HG02678 (cell line): ENCODE data around the gene ZNF205.
"Not testable (repeated sequence)": the region's sequence is repeated elsewhere in the genome, so short reads cannot be mapped to it uniquely, and the experiment has no call there.

Source experiments
- ATAC-seq: cut with Tn5 transposase; IDR thresholded peaks from one replicate; pipeline ENCODE4 v1.9.1; 2021; ENCODE audit warnings: mild to moderate bottlenecking, moderate library complexity; ENCODE audit not compliant: unreplicated experiment

Gene ZNF205

DNA sequence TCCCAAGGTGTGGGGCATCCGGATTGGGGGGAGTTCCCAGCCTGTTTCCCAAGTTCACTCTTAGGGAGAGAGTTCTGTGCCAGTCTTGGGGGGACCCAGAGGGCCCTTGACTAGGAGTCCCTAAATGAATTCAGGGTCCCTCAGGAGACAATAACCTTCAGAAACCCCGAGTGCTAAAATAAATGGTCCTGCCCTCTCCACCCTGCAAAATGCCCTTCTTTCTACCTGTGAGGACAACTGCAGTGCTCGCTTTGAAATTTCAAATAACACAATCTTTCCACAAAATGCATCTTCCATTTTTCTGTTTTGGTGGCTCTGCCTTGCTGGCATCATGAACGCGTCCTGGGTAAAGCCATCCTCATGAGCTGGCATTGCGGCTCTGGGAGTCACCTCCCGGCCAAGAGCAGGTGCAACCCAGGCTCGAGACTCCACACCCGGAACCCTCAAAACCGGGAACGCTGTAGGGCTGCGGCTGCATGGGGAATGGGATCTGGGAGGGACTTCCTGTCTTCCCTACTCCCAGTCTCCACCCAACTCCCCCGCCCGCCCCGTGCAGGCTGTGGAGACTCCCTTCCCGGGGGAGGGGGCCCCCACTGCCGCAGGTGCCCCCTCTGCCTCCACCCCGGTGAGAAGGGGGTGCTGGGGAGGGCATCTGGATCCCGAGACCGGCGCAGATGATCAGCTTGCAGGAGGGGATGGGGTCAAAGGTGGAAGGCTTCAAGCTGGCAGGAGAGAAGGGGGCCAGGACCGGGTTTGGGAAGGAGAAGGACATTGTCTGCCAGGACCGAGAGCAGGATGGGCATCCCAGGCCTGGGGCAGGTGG, at the start of gene ZNF205:
Gene ZNF205, plus strand, starts transcription at position 529 of the 823 bp plus-strand sequence. CDS start 845 bp downstream, outside the sequence.
- ATAC-seq: no peak

GRCh38 chr16:3063625-3064386, 48.6 kb upstream of the ZNF205 start:
- ATAC-seq: no peak

GRCh38 chr16:3065069-3065741, 47.2 kb upstream of the ZNF205 start, which contains the start of gene IL32:
IL32 (plus strand) TSS chr16:3065640; CDS start chr16:3065812, 172 bp downstream.
- no peak for ATAC-seq

- ATAC-seq: no peak
These were observed 46.5 kb upstream of the ZNF205 start for GRCh38 chr16:3065742-3066439.

DNA sequence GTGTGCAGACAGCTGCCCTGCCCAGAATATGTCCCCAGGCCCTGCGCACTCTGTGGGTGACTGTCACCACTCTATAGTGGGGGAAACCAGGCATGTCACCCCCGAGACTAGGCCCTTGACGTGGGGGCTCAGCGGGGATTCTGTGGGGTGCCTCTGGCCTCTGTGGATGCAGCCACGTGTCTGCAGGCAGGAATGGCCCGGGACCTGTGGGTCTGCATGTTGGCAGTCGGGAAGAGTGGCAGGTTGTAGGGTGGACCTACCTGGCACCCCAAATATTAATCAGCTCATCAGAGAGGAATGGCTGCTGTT, 46.0 kb upstream of the ZNF205 start:
- no peak for ATAC-seq

GRCh38 chr16:3068487-3068886, 43.9 kb upstream of the ZNF205 start:
- no peak for ATAC-seq

DNA sequence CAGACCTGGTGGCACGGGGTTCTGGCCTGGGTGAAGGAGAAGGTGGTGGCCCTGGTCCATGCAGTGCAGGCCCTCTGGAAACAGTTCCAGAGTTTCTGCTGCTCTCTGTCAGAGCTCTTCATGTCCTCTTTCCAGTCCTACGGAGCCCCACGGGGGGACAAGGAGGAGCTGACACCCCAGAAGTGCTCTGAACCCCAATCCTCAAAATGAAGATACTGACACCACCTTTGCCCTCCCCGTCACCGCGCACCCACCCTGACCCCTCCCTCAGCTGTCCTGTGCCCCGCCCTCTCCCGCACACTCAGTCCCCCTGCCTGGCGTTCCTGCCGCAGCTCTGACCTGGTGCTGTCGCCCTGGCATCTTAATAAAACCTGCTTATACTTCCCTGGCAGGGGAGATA, 43.2 kb upstream of the ZNF205 start:
- ATAC-seq: not testable (repeated sequence)

GRCh38 chr16:3070608-3071111, 41.7 kb upstream of the ZNF205 start:
- no peak for ATAC-seq

DNA sequence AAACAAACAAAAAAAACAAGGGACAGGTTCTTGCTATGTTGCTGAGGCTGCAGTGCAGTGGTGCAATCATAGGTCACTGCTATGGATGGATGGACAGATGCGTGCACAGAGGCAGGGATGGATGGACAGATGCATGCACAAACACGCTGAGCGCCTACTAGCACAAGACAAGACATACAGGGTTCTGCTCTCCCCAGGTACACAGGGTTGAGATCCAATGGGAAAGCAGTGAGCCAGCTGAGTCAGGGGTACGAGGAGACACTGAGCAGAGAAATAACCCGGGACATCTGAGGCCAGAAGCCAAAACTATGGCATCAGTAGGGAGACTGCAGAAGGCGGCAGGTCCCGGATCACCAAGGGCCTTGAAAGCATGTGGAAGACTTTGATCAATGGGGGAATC, 40.7 kb upstream of the ZNF205 start:
- ATAC-seq: no peak

DNA sequence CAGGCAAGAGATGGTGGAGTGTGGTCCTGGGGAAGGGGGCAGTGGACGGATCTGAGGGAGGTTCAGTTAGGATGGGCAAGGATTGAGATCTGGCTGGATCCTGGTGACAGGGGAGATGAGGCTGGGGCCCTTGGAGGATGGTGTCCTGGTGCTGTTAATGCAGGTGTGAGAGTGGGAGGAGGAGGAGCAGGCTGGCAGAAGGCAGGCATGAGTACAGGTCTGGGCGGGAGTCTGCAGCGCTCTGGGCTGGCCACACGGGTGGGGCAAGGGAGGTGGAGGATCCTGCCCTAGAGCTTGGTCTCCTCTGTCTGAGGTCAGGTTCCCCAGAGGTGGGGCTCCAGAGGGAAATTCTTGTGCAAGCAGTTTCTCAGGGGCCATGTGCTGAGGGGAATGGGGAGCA, 40.2 kb upstream of the ZNF205 start:
- not testable (repeated sequence) for ATAC-seq

DNA sequence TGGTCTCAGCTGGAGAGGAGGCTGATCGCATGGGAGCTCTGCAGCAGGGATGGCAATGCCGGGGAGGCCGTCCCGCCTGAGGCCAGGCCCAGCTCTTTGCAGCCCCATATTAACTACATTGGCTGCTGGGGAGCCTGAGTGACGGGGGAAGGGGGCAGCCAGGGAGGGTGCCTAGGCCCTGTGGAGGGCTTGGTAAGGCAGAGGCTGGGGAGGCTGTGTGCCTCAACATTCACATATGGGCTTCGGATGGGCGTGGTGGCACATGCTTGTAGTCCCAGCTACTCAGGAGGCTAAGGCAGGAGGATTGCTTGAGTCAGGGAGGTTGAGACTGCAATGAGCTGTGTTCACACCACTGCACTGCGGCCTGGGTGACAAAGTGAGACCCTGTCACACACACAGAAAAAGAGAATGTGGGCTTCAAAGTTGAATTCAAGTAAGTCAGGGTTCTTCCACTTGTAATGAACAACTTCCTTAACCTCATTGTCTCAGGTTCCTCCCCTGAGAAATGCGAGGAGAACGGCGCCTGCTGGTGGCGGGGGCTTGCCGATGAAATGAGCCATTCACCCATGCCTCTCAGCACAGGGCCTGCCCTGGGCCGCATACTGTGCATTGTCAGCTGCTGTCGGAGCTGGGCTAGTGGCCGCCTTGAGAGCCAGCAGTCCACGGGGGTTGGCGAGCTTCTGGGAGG, 39.7 kb upstream of the ZNF205 start:
- not testable (repeated sequence) for ATAC-seq

GRCh38 chr16:3073448-3073847, 38.9 kb upstream of the ZNF205 start:
- ATAC-seq: no peak

- peak; percentile 87 for ATAC-seq
These were observed 37.4 kb upstream of the ZNF205 start for GRCh38 chr16:3074860-3075522.

DNA sequence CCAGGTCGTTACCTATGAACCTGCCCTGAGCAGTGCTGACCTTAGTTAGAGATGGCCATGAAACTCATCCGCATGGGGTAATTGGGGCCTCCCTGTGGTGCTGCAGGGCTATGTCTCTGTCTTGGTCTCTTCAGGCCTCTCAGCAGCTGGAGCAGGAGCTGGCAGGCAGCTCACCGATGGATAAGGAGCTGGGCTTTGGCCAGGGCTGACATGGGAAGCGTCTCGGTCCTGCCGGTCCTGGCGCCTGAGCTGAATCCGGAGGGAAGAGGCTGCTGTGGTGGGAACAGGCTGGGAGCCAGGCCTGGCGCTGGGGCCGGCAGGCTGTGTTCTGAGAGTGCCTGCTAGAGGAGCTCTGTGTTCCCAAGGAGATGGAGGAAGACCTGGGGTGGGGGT, 36.9 kb upstream of the ZNF205 start:
- no peak for ATAC-seq

DNA sequence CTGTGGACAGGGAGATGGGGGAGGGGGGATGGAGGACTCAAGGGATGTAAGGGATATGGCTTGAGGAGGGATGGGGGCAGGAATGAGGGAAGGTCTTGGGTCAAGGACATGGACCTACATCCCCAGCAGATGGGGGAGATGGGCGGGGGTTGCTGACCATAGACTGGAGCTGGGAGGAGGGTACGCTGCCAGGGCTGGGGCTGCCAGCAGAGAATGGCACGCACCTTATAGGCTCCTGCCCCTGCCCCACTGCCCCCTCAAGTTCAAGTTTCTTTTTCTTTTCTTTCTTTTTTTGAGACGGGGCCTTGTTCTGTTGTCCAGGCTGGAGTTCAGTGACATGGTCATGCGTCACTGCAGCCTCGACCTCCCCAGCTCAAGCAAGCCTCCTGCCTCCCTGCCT, 36.4 kb upstream of the ZNF205 start:
- ATAC-seq: not testable (repeated sequence)

GRCh38 chr16:3076577-3076976, 35.8 kb upstream of the ZNF205 start:
- no peak for ATAC-seq

GRCh38 chr16:3080024-3080423, 32.4 kb upstream of the ZNF205 start:
- no peak for ATAC-seq

GRCh38 chr16:3081957-3082356, 30.4 kb upstream of the ZNF205 start:
- ATAC-seq: not testable (repeated sequence)

DNA sequence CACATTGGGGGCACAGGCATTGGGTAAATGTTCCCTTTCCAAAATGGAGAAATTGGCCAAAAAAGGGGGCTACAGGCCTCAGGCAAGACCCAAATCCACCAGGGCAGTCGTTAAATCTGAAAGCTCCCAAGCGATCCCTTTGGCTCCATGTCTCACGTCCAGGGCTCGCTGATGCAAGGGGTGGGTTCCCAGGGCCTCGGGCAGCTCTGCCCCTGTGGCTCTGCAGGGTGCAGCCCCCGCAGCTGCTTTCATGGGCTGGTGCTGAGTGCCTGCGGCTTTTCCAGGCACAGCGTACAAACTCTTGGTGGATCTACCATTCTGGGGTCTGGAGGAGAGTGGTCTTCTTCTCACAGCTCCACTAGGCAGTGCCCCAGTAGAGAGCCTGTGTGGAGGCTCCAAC, 29.0 kb upstream of the ZNF205 start:
- ATAC-seq: not testable (repeated sequence)

DNA sequence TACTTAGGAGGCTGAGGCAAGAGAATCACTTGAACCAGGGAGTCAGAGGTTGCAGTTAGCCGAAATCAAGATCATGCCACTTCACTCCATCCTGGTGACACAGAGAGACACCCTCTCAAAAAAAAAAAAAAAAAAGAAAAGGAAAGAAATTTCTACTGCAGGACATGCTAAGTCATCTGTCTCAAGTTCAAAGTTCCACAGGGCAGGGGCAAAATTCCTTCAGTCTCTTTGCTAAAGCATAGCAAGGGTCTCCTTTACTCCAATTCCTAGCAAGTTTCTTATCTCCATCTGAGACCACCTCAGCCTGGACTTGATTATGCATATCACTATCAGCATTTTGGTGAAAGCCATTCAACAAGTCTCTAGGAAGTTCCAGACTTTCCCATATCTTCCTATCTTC, 27.9 kb upstream of the ZNF205 start:
- ATAC-seq: no peak
